Caco-2 (cell line): ENCODE data around the gene HDHD2. TPM values are rescaled to one million over a fixed set of nuclear protein-coding genes. Genes with fewer than 3 reads are reported as not detected.
"Not testable (repeated sequence)": the region's sequence is repeated elsewhere in the genome, so short reads cannot be mapped to it uniquely, and the experiment has no call there.

ENCODE experiments used
- BruUV-seq: library from RNA; stranded (reverse); fragments of 400-500 nt; replicated peaks from 2 replicates; lab custom pipeline; 2021; lab: Mats Ljungman, UMichigan
- CTCF ChIA-PET: fragments of 300-600 bp; sonication (Branson Sonifier 250); formaldehyde crosslinking; loops from one replicate; lab custom pipeline; 2022; ENCODE audit warnings: antibody characterized with exemption; lab: Charles Lee
- POLR2A ChIA-PET: fragments of 300-600 bp; sonication (Branson Sonifier 250); formaldehyde crosslinking; loops from one replicate; lab custom pipeline; 2022; ENCODE audit warnings: antibody characterized with exemption; lab: Charles Lee
- DNase-seq, 2 experiments: peaks; one replicate each; pipeline versions ENCODE4 v3.0.0 to v3.0.0-alpha.2; 2020 to 2022
- H3K27me3 ChIP-seq: replicated peaks from 2 replicates; pipeline ENCODE4 v1.6.0; 2011; ENCODE audit warnings: low read length; ENCODE audit not compliant: control insufficient read depth, insufficient read depth
- H3K36me3 ChIP-seq: 2 replicates; pipeline ENCODE4 v1.5.1; 2011; ENCODE audit warnings: low read length; ENCODE audit not compliant: control insufficient read depth, insufficient read depth
- H3K4me1 ChIP-seq: fragments of 250-450 bp; sonication (Bioruptor Pico); 2 replicates; pipeline ENCODE4 v1.5.1; 2020; ENCODE audit warnings: mild to moderate bottlenecking
- H3K4me3 ChIP-seq: 2 replicates; pipeline ENCODE4 v1.5.1; 2011; ENCODE audit warnings: low read depth, mild to moderate bottlenecking, control low read depth, low read length
- H3K9me3 ChIP-seq: fragments of 250-450 bp; sonication (Bioruptor Pico); 2 replicates; pipeline ENCODE4 v1.5.1; 2020; ENCODE audit warnings: mild to moderate bottlenecking, moderate library complexity
- H3K27ac Mint-ChIP-seq: one replicate; pipeline ENCODE4 v1.8.0; 2022; ENCODE audit warnings: mixed read lengths; ENCODE audit not compliant: unreplicated experiment
- H3K27me3 Mint-ChIP-seq: one replicate; pipeline ENCODE4 v1.8.0; 2022; ENCODE audit warnings: mixed read lengths; ENCODE audit not compliant: insufficient read depth, unreplicated experiment
- H3K36me3 Mint-ChIP-seq: one replicate; pipeline ENCODE4 v1.8.0; 2022; ENCODE audit warnings: mild to moderate bottlenecking, mixed read lengths; ENCODE audit not compliant: insufficient read depth, unreplicated experiment
- H3K4me1 Mint-ChIP-seq: one replicate; pipeline ENCODE4 v1.8.0; 2022; ENCODE audit warnings: low read depth, mixed read lengths; ENCODE audit not compliant: unreplicated experiment
- H3K4me3 Mint-ChIP-seq: one replicate; pipeline ENCODE4 v1.8.0; 2022; ENCODE audit warnings: mild to moderate bottlenecking, moderate library complexity, mixed read lengths; ENCODE audit not compliant: unreplicated experiment
- H3K9me3 Mint-ChIP-seq: one replicate; pipeline ENCODE4 v1.8.0; 2022; ENCODE audit warnings: mixed read lengths; ENCODE audit not compliant: unreplicated experiment
- CTCF ChIP-seq, 2 experiments: fragments of 200-600 bp in 1 of 2; IDR thresholded peaks; 1 replicate in 1 of 2; 2 replicates in 1 of 2; pipeline versions ENCODE4 v1.5.1 to v1.8.0; 2011 to 2022; ENCODE audit warnings: antibody characterized with exemption in 1 of 2, control low read depth in 1 of 2, inconsistent platforms in 1 of 2, low read depth in 1 of 2, low read length in 1 of 2, mild to moderate bottlenecking in 1 of 2, moderate library complexity in 1 of 2; ENCODE audit not compliant: insufficient read depth in 1 of 2, severe bottlenecking in 1 of 2, unreplicated experiment in 1 of 2
- intact Hi-C: fragments of 100-400 bp; cut with micrococcal nuclease; formaldehyde crosslinking; loops from one replicate; pipeline ENCODE4 v1.10.0; 2022; ENCODE audit not compliant: unreplicated experiment
- total RNA-seq: library from RNA; stranded (reverse); gene quantifications from 2 replicates; pipeline ENCODE4 v1.2.3, GENCODE V29; 2022

Gene HDHD2
- total RNA-seq, 1 experiment from 2014 or later: 14.7 TPM

DNA sequence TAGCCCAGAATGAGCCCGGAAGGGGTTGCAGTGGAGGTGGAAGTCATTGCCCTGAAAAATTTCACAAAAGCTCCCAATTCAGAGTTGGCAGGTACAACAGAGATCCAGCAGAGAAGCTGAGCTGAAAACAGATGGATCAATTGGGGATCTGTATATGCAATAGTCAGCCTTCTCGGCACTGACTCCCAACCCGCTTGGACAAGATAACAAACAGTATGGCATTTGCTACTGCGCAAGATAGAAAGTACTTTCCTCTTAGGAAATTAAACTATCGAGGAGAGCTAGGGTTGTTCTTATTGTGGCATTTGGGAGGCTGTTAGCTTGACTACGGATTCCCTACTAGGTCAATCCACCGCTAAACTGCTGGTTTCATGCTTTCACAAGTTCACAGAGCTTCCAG lies 37.4 kb upstream of the HDHD2 start:
- no peaks in the 10 kb centered on the region for H3K9me3 ChIP-seq
- H3K36me3 Mint-ChIP-seq: no peaks in the 10 kb centered on the region
- no peaks in the 10 kb centered on the region for H3K4me1 Mint-ChIP-seq
- H3K27me3 ChIP-seq: no peaks in the 10 kb centered on the region
- DNase-seq: no peak
- no peak overlapping the region for H3K4me3 ChIP-seq
- CTCF ChIA-PET: no interaction called here
- H3K4me3 Mint-ChIP-seq: no peak overlapping the region
- no peak overlapping the region for H3K27ac Mint-ChIP-seq
- no TSS peak for BruUV-seq
- TF ChIP-seq CTCF (IDR thresholded peaks at IDR 0.05; ENCODE audit: insufficient read depth in 1 of 2, low read depth in 1 of 2, low read length in 1 of 2, severe bottlenecking in 1 of 2, unreplicated experiment in 1 of 2): no peak
- no peaks in the 10 kb centered on the region for H3K36me3 ChIP-seq
- intact Hi-C loops: no loop called here
- peaks cover 12% of the 10 kb centered on the region for H3K9me3 Mint-ChIP-seq
- H3K27me3 Mint-ChIP-seq: no peaks in the 10 kb centered on the region
- POLR2A ChIA-PET: no interaction called here
- H3K4me1 ChIP-seq: no peaks in the 10 kb centered on the region

DNA sequence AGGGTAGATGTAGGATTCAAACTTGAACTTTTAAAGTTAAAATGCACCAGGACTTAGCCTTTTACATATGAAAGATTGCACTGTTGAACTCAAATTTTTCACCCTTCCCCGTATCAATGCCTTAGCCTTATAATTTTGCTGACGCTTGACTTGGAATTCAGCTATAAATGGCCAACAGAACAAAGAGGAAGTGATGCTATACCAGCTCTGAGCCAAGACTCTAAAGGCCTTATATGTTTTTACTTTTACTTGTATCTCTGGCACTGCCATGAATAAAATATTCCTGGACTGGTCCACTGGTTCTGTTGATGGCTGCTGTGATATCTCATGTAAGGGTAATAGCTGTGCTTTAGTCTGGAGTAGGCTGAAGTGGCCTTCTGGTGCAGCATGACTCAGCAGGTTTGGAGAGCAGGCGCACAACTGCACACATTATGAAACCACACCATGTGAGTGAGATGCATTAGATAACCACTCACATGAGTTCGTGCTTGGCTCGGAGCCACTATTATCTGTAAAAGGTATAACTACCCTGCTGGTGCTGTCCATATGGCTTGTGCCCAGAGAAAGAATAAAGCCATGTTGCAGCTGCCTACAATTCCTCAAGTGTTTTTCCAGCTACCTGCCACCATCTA lies 34.2 kb upstream of the HDHD2 start:
- no peak for TF ChIP-seq CTCF (IDR thresholded peaks at IDR 0.05; ENCODE audit: insufficient read depth in 1 of 2, low read depth in 1 of 2, low read length in 1 of 2, severe bottlenecking in 1 of 2, unreplicated experiment in 1 of 2)

GRCh38 chr18:47182156-47182555 lies 31.9 kb upstream of the HDHD2 start:
- intact Hi-C loops, H3K27ac Mint-ChIP-seq, H3K4me1 Mint-ChIP-seq, DNase-seq, BruUV-seq, POLR2A ChIA-PET, H3K9me3 ChIP-seq, H3K36me3 ChIP-seq, H3K36me3 Mint-ChIP-seq, H3K4me3 ChIP-seq, H3K4me1 ChIP-seq, H3K4me3 Mint-ChIP-seq, CTCF ChIA-PET, H3K27me3 ChIP-seq, H3K27me3 Mint-ChIP-seq: not testable (repeated sequence)
- H3K9me3 Mint-ChIP-seq: peaks cover 12% of the 10 kb centered on the region

More for the DNA sequence above, 34.2 kb upstream of the HDHD2 start:
- H3K9me3 ChIP-seq: no peaks in the 10 kb centered on the region
- Mint-ChIP-seq H3K36me3 (no peaks in the 10 kb centered on the region), H3K4me1 (no peaks in the 10 kb centered on the region), H3K27ac (no peak overlapping the region), H3K9me3 (peaks cover 12% of the 10 kb centered on the region), H3K27me3 (no peaks in the 10 kb centered on the region), H3K4me3 (no peak overlapping the region)
- H3K4me1 ChIP-seq: no peaks in the 10 kb centered on the region
- no peak overlapping the region for H3K4me3 ChIP-seq
- no TSS peak for BruUV-seq
- CTCF ChIA-PET: no interaction called here
- no peak for DNase-seq
- intact Hi-C loops: no loop called here
- H3K36me3 ChIP-seq: no peaks in the 10 kb centered on the region
- POLR2A ChIA-PET: no interaction called here
- no peaks in the 10 kb centered on the region for H3K27me3 ChIP-seq
